ENCODE measurements around the gene RBPMS2.
"Not testable (repeated sequence)": the region's sequence is repeated elsewhere in the genome, so short reads cannot be mapped to it uniquely, and the experiment has no call there.

Gene RBPMS2

GRCh38 chr15:64751464-64751863 is 23.9 kb downstream of the RBPMS2 start:
- no peak for DNase-seq

- DNase-seq, result no peak
These were observed 25.3 kb downstream of the RBPMS2 start for GRCh38 chr15:64749999-64750657.

GRCh38 chr15:64749167-64749566 is 26.2 kb downstream of the RBPMS2 start:
- DNase-seq, result no peak

- no peak for DNase-seq
These were observed 27.1 kb downstream of the RBPMS2 start for GRCh38 chr15:64748251-64748650.

- DNase-seq, result no peak
These were observed 27.8 kb downstream of the RBPMS2 start for GRCh38 chr15:64747578-64747977.

GRCh38 chr15:64746921-64747320 is 28.5 kb downstream of the RBPMS2 start:
- DNase-seq, result no peak

GRCh38 chr15:64746356-64746755 is 29.0 kb downstream of the RBPMS2 start:
- DNase-seq, result no peak

GRCh38 chr15:64743691-64744090 is 31.7 kb downstream of the RBPMS2 start:
- DNase-seq, result no peak

GRCh38 chr15:64742921-64743320 is 32.5 kb downstream of the RBPMS2 start:
- DNase-seq, result no peak

- DNase-seq, result no peak
These were observed 33.0 kb downstream of the RBPMS2 start for GRCh38 chr15:64742385-64742784.

- DNase-seq, result not testable (repeated sequence)
These were observed 33.7 kb downstream of the RBPMS2 start for GRCh38 chr15:64741708-64742107.

GRCh38 chr15:64740311-64741170 is 34.8 kb downstream of the RBPMS2 start:
- peak; percentile 67 for DNase-seq

GRCh38 chr15:64739577-64740143 is 35.7 kb downstream of the RBPMS2 start:
- no peak for DNase-seq

- no peak for DNase-seq
These were observed 36.2 kb downstream of the RBPMS2 start for GRCh38 chr15:64739156-64739555.

GRCh38 chr15:64738226-64739095 is 36.9 kb downstream of the RBPMS2 start:
- DNase-seq, result no peak

- DNase-seq, result no peak
These were observed 43.1 kb downstream of the RBPMS2 start for GRCh38 chr15:64732156-64732860.

GRCh38 chr15:64731805-64732151 is 43.6 kb downstream of the RBPMS2 start:
- no peak for DNase-seq

GRCh38 chr15:64731012-64731804 is 44.2 kb downstream of the RBPMS2 start:
- DNase-seq, result peak; percentile 95

GRCh38 chr15:64730151-64730550 is 45.2 kb downstream of the RBPMS2 start:
- no peak for DNase-seq

- DNase-seq, result peak; percentile 28
These were observed 55.2 kb downstream of the RBPMS2 start for GRCh38 chr15:64720188-64720587.

GRCh38 chr15:64717735-64718495 is 57.5 kb downstream of the RBPMS2 start:
- DNase-seq, result no peak
